ENCODE results near the gene MTG2. TPM values are rescaled to one million over a fixed set of nuclear protein-coding genes. Genes with fewer than 3 reads are reported as not detected.

Gene MTG2
- total and polyA plus RNA-seq, 2 of the 13 experiments (the other 11 are each of a cell fraction or from before 2014, with no cell fraction given) = 20.4 to 37.8 TPM

GRCh38 chr20:62237801-62238568, 55.2 kb downstream of the MTG2 start, which contains the start of gene OSBPL2 (continued):
- TF ChIP-seq HINFP (CRISPR knock-in tag; IDR thresholded peaks at IDR 0.05; ENCODE audit: low read depth) (no peak), ZNF33A (CRISPR knock-in tag; IDR thresholded peaks at IDR 0.05; ENCODE audit: borderline replicate concordance) (no peak), ZBTB44 (CRISPR knock-in tag; IDR thresholded peaks at IDR 0.05) (no peak), SP2 (CRISPR knock-in tag; IDR thresholded peaks at IDR 0.05) (peak; percentile 96), HNF1A (IDR thresholded peaks at IDR 0.05; ENCODE audit: low read depth) (no peak), HNF1A (CRISPR knock-in tag; IDR thresholded peaks at IDR 0.05; ENCODE audit: borderline replicate concordance) (no peak), ZKSCAN8 (CRISPR knock-in tag; IDR thresholded peaks at IDR 0.05; ENCODE audit: borderline replicate concordance) (0 out of 2 replicates have a peak, but pooled peaks have one; percentile 28), ZBTB21 (CRISPR knock-in tag; IDR thresholded peaks at IDR 0.05) (no peak), SNAPC4 (CRISPR knock-in tag; IDR thresholded peaks at IDR 0.05) (peak; percentile 57; the same call in 1 of the 2 replicates), KDM5A (IDR thresholded peaks at IDR 0.05; ENCODE audit: borderline replicate concordance, low read length) (no peak), SP5 (CRISPR knock-in tag; IDR thresholded peaks at IDR 0.05; ENCODE audit: borderline replicate concordance, low read depth) (peak; percentile 100), ZNF383 (CRISPR knock-in tag; IDR thresholded peaks at IDR 0.05; ENCODE audit: borderline replicate concordance) (no peak), CEBPG (CRISPR knock-in tag; IDR thresholded peaks at IDR 0.05) (no peak), ZNF747 (CRISPR knock-in tag; IDR thresholded peaks at IDR 0.05; ENCODE audit: borderline replicate concordance) (no peak)

Data from HepG2 (cell line).